ENCODE results near the gene DFFB.
"Not testable (repeated sequence)": the region's sequence is repeated elsewhere in the genome, so short reads cannot be mapped to it uniquely, and the experiment has no call there.

The DFFB gene, protein sequence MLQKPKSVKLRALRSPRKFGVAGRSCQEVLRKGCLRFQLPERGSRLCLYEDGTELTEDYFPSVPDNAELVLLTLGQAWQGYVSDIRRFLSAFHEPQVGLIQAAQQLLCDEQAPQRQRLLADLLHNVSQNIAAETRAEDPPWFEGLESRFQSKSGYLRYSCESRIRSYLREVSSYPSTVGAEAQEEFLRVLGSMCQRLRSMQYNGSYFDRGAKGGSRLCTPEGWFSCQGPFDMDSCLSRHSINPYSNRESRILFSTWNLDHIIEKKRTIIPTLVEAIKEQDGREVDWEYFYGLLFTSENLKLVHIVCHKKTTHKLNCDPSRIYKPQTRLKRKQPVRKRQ

DNA sequence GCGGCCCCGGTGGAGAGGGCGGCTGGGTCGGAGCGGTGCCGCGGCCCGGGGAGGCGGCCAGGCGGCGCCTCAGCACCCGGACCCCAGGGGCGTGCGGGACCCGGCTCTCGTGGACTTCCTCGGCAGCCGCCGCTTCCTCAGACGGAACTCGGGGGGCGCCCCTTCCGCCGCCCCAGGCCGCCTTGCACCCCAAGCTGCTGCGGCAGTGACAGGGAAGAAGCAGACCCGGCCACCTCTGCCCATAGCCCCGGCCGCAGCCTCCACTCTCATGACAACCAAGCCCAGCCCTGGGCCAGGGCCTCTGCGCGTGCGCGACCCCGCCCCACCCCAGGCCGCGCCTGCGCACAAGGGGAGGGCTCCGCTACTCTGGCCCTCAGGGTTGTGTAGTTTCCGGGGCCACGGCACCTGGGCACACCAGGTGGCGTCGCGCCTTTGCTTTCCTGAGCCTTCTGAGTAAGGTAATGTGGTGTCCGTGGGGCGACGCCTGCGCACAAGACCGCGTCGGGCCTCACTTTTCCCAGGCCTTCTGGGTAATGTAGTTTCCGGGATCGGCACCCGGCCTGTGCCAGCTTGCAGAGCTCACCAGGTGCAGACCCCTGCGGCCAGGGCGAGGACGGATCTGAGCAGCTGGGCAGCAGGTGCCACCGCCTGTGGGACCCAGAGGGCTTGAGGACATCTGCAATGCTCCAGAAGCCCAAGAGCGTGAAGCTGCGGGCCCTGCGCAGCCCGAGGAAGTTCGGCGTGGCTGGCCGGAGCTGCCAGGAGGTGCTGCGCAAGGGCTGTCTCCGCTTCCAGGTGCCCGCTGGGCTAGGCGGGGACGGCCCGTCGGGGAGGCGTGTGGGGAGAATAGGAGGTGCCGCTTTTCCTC is at the start of gene DFFB, which contains the start of gene CEP104:
Gene DFFB, plus strand, starts transcription at position 554 of the 868 bp plus-strand sequence. Its CDS starts 128 bp downstream, at position 682.
Gene CEP104, minus strand, starts transcription at position 289 of the 868 bp plus-strand sequence. CDS start 4,804 bp downstream, outside the sequence.
- no peaks in the 10 kb centered on the region for H3K9me3 ChIP-seq (ENCODE audit: control insufficient read depth in 2 of 2, low read length in 2 of 2)
- peaks cover 14 to 18% of the 10 kb centered on the region in 2 donors for H3K4me1 ChIP-seq (ENCODE audit: control insufficient read depth in 2 of 2, insufficient read depth in 2 of 2, low read length in 2 of 2)
- peak within 1 kb of the TSS; percentile 66 to 77 for H3K27ac ChIP-seq (ENCODE audit: low read depth in 2 of 2, low read length in 2 of 2)
- H3K27me3 ChIP-seq (ENCODE audit: control insufficient read depth in 2 of 2, insufficient read depth in 2 of 2, low read length in 2 of 2), result no peaks in the 10 kb centered on the region
- peak within 1 kb of the TSS; percentile 68 to 85 for H3K9ac ChIP-seq (ENCODE audit: low read depth in 1 of 2, low read length in 2 of 2)
- peak within 1 kb of the TSS; percentile 89 to 94 for H3K4me3 ChIP-seq (ENCODE audit: low read length in 2 of 2)
- H3K36me3 ChIP-seq (ENCODE audit: control insufficient read depth in 2 of 2, insufficient read depth in 2 of 2, low read length in 2 of 2), result peaks cover 0 to 3% of the 10 kb centered on the region in 2 donors

DNA sequence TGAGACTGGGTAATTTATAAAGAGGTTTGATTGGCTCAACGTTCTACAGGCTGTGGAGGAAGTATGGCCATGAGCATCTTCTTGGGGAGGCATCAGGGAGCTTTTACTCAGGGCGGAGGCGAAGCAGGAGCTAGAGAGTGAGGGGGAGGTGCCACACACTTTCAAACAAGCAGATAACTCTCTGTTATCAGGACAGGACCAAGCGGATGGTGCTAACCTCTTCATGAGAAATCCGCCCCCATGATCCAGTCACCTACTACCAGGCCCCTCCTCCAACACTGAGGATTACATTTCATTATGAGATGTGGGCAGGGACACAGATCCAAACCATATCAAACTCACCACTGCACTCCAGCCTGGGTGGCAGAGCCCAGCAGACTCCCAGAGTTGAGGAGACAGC is 49.5 kb upstream of the DFFB start:
- Histone ChIP-seq H3K4me1 (ENCODE audit: control insufficient read depth in 2 of 2, insufficient read depth in 2 of 2, low read length in 2 of 2) (no peaks in the 10 kb centered on the region), H3K4me3 (ENCODE audit: low read length in 2 of 2) (no peak overlapping the region), H3K27me3 (ENCODE audit: control insufficient read depth in 2 of 2, insufficient read depth in 2 of 2, low read length in 2 of 2) (peaks cover 3 to 6% of the 10 kb centered on the region in 2 donors), H3K9me3 (ENCODE audit: control insufficient read depth in 2 of 2, low read length in 2 of 2) (no peaks in the 10 kb centered on the region), H3K36me3 (ENCODE audit: control insufficient read depth in 2 of 2, insufficient read depth in 2 of 2, low read length in 2 of 2) (no peaks in the 10 kb centered on the region), H3K27ac (ENCODE audit: low read depth in 2 of 2, low read length in 2 of 2) (no peak overlapping the region), H3K9ac (ENCODE audit: low read depth in 1 of 2, low read length in 2 of 2) (no peak overlapping the region)

DNA sequence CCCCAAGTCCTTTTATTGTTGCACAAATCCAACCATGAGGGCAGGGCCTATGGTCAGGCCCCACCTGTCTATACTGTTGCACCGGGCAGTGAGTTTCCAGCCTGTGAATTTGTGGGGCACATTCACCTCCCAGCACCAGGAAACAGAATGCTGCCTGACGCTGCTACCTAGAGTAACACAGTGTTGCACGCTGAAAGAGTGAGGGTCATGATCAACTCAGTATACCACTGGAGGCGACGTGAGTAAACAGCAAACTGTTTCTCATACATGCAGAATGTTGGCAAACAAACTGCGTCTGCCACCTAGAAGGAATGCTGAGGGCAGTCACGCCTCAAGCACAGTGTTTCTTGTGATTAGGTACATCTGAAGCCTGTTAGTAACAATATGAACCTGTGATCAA is 47.6 kb upstream of the DFFB start:
- H3K36me3 ChIP-seq (ENCODE audit: control insufficient read depth in 2 of 2, insufficient read depth in 2 of 2, low read length in 2 of 2), result peaks cover under 1 to 3% of the 10 kb centered on the region in 2 donors
- no peak overlapping the region for H3K27ac ChIP-seq (ENCODE audit: low read depth in 2 of 2, low read length in 2 of 2)
- no peaks in the 10 kb centered on the region for H3K9me3 ChIP-seq (ENCODE audit: control insufficient read depth in 2 of 2, low read length in 2 of 2)
- H3K4me3 ChIP-seq (ENCODE audit: low read length in 2 of 2), result no peak overlapping the region
- no peaks in the 10 kb centered on the region for H3K27me3 ChIP-seq (ENCODE audit: control insufficient read depth in 2 of 2, insufficient read depth in 2 of 2, low read length in 2 of 2)
- no peak overlapping the region for H3K9ac ChIP-seq (ENCODE audit: low read depth in 1 of 2, low read length in 2 of 2)
- H3K4me1 ChIP-seq (ENCODE audit: control insufficient read depth in 2 of 2, insufficient read depth in 2 of 2, low read length in 2 of 2), result no peaks in the 10 kb centered on the region

DNA sequence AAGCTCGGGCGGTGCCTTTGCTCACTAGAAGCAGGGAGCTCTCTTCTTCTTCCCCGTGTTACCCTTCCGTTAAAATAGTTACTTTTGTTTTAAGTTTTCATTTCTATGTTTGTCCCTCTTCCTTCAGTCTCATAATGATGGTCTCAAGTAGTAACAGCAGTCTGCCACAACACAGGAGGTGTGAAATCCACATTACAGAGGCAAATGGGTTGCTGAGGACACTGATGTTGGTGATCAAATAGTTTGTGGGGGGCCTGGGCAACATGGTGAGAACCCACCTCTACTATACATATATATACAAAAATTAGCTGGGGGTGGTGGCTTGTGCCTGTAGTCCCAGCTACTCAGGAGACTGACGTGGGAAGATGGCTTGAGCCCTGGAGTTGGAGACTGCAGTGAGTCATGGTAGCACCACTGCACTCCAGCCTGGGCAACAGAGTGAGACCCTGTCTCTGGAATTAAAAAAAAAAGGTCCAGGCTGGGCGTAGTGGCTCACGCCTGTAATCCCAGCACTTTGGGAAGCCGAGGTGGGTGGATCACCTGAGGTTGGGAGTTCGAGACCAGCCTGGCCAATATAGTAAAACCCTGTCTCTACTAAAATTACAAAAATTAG is 47.0 kb upstream of the DFFB start:
- H3K4me3 ChIP-seq (ENCODE audit: low read length in 2 of 2); H3K4me1 ChIP-seq (ENCODE audit: control insufficient read depth in 2 of 2, insufficient read depth in 2 of 2, low read length in 2 of 2); H3K9ac ChIP-seq (ENCODE audit: low read depth in 1 of 2, low read length in 2 of 2); H3K9me3 ChIP-seq (ENCODE audit: control insufficient read depth in 2 of 2, low read length in 2 of 2); H3K27ac ChIP-seq (ENCODE audit: low read depth in 2 of 2, low read length in 2 of 2); H3K27me3 ChIP-seq (ENCODE audit: control insufficient read depth in 2 of 2, insufficient read depth in 2 of 2, low read length in 2 of 2); H3K36me3 ChIP-seq (ENCODE audit: control insufficient read depth in 2 of 2, insufficient read depth in 2 of 2, low read length in 2 of 2): not testable (repeated sequence)

- H3K27ac ChIP-seq (ENCODE audit: low read depth in 2 of 2, low read length in 2 of 2), result no peak overlapping the region
- no peaks in the 10 kb centered on the region for H3K4me1 ChIP-seq (ENCODE audit: control insufficient read depth in 2 of 2, insufficient read depth in 2 of 2, low read length in 2 of 2)
- no peaks in the 10 kb centered on the region for H3K9me3 ChIP-seq (ENCODE audit: control insufficient read depth in 2 of 2, low read length in 2 of 2)
- no peak overlapping the region for H3K4me3 ChIP-seq (ENCODE audit: low read length in 2 of 2)
- H3K27me3 ChIP-seq (ENCODE audit: control insufficient read depth in 2 of 2, insufficient read depth in 2 of 2, low read length in 2 of 2), result no peaks in the 10 kb centered on the region
- peaks cover 11 to 13% of the 10 kb centered on the region in 2 donors for H3K36me3 ChIP-seq (ENCODE audit: control insufficient read depth in 2 of 2, insufficient read depth in 2 of 2, low read length in 2 of 2)
- no peak overlapping the region for H3K9ac ChIP-seq (ENCODE audit: low read depth in 1 of 2, low read length in 2 of 2)
Measured at GRCh38 chr1:3811595-3811911, 45.7 kb upstream of the DFFB start.

DNA sequence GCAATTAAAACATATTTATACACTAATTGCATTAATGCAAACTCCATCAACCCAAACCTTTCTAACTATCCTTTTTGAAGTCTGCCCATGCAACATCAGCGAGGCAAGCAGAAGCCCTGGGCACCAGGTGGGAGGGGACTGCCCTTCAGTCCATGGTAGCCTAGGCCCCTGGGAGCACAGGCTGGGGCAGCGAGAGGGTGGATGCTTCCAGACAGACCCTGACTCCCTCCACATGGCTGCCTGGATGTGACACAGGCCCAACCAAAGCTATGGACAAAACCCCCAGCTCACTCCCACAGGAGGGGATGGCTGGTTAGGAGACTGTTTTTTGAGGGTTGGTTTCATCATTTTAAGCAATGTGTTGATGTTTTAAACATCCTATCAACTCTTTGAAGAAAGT is 43.2 kb upstream of the DFFB start:
- H3K27ac ChIP-seq (ENCODE audit: low read depth in 2 of 2, low read length in 2 of 2), result no peak overlapping the region
- no peak overlapping the region for H3K9ac ChIP-seq (ENCODE audit: low read depth in 1 of 2, low read length in 2 of 2)
- H3K4me3 ChIP-seq (ENCODE audit: low read length in 2 of 2), result no peak overlapping the region
- no peaks in the 10 kb centered on the region for H3K27me3 ChIP-seq (ENCODE audit: control insufficient read depth in 2 of 2, insufficient read depth in 2 of 2, low read length in 2 of 2)
- no peaks in the 10 kb centered on the region for H3K4me1 ChIP-seq (ENCODE audit: control insufficient read depth in 2 of 2, insufficient read depth in 2 of 2, low read length in 2 of 2)
- peaks cover 13 to 14% of the 10 kb centered on the region in 2 donors for H3K36me3 ChIP-seq (ENCODE audit: control insufficient read depth in 2 of 2, insufficient read depth in 2 of 2, low read length in 2 of 2)
- no peaks in the 10 kb centered on the region for H3K9me3 ChIP-seq (ENCODE audit: control insufficient read depth in 2 of 2, low read length in 2 of 2)

GRCh38 chr1:3814771-3815561 is 42.3 kb upstream of the DFFB start:
- Histone ChIP-seq H3K9ac (ENCODE audit: low read depth in 1 of 2, low read length in 2 of 2) (no peak overlapping the region), H3K4me1 (ENCODE audit: control insufficient read depth in 2 of 2, insufficient read depth in 2 of 2, low read length in 2 of 2) (no peaks in the 10 kb centered on the region), H3K27me3 (ENCODE audit: control insufficient read depth in 2 of 2, insufficient read depth in 2 of 2, low read length in 2 of 2) (no peaks in the 10 kb centered on the region), H3K36me3 (ENCODE audit: control insufficient read depth in 2 of 2, insufficient read depth in 2 of 2, low read length in 2 of 2) (peaks cover 15 to 16% of the 10 kb centered on the region in 2 donors), H3K9me3 (ENCODE audit: control insufficient read depth in 2 of 2, low read length in 2 of 2) (no peaks in the 10 kb centered on the region), H3K27ac (ENCODE audit: low read depth in 2 of 2, low read length in 2 of 2) (no peak overlapping the region), H3K4me3 (ENCODE audit: low read length in 2 of 2) (no peak overlapping the region)

DNA sequence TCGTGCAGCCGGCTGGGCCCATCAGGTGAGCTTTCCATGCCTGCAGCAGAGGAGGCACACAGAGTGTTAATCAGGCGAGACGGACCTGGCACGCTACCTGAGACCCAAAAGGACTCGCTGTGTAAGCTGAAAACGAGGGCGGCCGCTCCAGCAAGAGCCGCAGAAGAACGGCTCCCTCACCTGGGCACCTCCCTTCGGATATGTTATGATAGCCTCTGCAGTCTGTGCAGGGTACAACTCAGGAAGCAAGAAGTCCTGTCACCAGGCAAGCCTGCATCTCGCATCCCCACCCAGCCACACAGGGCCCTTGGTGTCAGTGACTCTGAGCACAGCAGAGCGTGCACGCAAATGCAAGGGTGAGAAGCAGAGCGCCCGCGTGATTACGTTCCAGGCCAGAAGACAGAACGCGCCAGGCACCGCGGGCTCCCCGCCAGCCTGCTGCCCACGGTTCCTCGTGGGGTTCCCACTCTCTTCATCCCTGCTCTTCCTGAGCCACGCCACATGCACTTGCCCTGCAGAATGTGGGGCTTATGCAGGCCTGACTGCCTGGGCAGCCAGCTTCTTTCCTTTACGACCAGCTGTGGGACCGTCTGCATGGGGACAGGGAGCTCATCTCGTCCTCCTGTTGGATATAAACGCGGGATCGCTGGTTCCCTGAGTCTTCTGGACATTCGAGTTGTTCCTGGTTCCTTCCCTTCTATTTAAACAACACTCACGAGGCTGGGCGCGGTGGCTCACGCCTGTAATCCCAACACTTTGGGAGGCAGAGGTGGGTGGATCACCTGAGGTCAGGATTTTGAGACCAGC is 40.7 kb upstream of the DFFB start:
- H3K9me3 ChIP-seq (ENCODE audit: control insufficient read depth in 2 of 2, low read length in 2 of 2), result no peaks in the 10 kb centered on the region
- no peaks in the 10 kb centered on the region for H3K27me3 ChIP-seq (ENCODE audit: control insufficient read depth in 2 of 2, insufficient read depth in 2 of 2, low read length in 2 of 2)
- H3K4me1 ChIP-seq (ENCODE audit: control insufficient read depth in 2 of 2, insufficient read depth in 2 of 2, low read length in 2 of 2), result no peaks in the 10 kb centered on the region
- no peak overlapping the region for H3K4me3 ChIP-seq (ENCODE audit: low read length in 2 of 2)
- no peak overlapping the region for H3K27ac ChIP-seq (ENCODE audit: low read depth in 2 of 2, low read length in 2 of 2)
- no peak overlapping the region for H3K9ac ChIP-seq (ENCODE audit: low read depth in 1 of 2, low read length in 2 of 2)
- H3K36me3 ChIP-seq (ENCODE audit: control insufficient read depth in 2 of 2, insufficient read depth in 2 of 2, low read length in 2 of 2), result peaks cover 24 to 26% of the 10 kb centered on the region in 2 donors

DNA sequence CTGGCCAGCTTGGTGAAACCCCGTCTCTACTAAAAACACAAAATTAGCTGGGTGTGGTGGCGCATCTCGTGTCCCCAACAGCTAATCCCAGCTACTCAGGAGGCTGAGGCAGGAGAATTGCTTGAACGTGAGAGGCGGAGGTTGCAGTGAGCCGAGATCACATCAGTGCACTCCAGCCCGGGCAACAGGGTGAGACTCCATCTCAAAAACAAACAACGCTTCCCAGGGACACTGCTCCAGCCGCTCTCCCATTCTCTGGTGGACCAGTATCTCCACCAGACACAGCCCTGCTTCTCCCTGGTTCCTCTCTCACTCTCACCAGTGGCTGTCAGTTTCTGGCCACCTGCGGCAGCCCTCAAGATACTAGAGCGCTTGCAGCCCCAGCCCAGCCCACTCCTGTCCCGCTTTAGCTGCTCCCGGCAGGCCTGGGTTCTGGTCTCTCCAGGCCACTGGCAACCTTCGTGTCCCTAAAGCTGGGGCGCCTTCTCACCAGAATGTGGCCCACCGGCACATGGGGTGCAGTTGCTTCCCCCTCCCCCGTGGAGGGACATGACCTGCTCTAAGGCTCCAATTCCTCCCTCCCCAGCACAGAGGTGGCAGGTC is 40.0 kb upstream of the DFFB start:
- Histone ChIP-seq H3K36me3 (ENCODE audit: control insufficient read depth in 2 of 2, insufficient read depth in 2 of 2, low read length in 2 of 2) (peaks cover 29 to 30% of the 10 kb centered on the region in 2 donors), H3K27me3 (ENCODE audit: control insufficient read depth in 2 of 2, insufficient read depth in 2 of 2, low read length in 2 of 2) (no peaks in the 10 kb centered on the region), H3K4me3 (ENCODE audit: low read length in 2 of 2) (no peak overlapping the region), H3K9me3 (ENCODE audit: control insufficient read depth in 2 of 2, low read length in 2 of 2) (no peaks in the 10 kb centered on the region), H3K9ac (ENCODE audit: low read depth in 1 of 2, low read length in 2 of 2) (no peak overlapping the region), H3K4me1 (ENCODE audit: control insufficient read depth in 2 of 2, insufficient read depth in 2 of 2, low read length in 2 of 2) (no peaks in the 10 kb centered on the region), H3K27ac (ENCODE audit: low read depth in 2 of 2, low read length in 2 of 2) (no peak overlapping the region)
